NCI-H2107 (cell line): ENCODE measurements around the gene SFTPB.
A peak's percentile ranks its signal among the peaks of the same experiment; 100 is the strongest.
"Not testable (repeated sequence)": the region's sequence is repeated elsewhere in the genome, so short reads cannot be mapped to it uniquely, and the experiment has no call there.

Experiments
- DNase-seq: peaks from one replicate; lab custom pipeline; 2025; lab: John Stamatoyannopoulos, UW

SFTPB gene

DNA sequence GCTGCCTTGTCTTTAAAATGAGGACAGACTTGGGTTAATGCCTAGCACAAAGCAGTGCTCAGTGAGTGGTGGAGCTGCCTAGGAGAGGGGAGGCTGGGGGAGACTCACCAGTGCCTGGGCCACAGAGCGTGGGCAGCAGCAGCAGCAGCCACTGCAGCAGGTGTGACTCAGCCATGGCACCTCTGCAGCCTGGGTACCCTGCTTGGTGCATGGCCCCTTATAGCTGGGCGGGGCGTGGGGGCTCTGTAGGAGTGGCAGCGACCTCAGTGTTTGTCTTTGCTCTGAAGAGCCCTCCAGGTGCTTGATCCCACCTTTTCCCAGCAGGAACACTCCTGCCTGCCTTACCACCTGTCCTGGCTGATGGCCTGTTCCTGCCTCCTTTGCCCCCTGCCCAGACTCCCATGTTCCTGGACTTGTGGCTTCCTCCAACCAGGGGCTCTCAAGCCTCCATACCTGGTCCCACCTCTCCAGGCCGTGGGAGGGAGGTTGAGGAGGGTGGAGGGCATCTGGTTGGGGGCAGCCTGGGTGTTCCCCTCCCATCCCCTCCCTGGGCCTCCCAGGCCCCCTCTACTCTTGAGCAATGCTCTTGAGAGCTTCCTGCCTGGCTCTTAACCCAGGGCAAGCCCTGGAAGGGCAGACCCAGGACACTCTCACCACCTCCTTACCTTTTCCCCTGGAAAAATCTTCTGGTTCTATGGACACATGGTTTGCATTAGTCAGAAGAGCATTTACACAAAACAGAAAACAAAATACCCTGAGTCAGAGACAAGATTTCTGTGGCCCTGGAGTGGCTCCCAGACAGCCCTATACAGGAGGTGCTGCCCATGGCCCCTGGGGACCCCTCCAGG, at the start of gene SFTPB:
Gene SFTPB (minus strand): TSS at position 191 of the 848 bp plus-strand sequence. CDS start 16 bp downstream, at position 175.
- no peak for DNase-seq

DNA sequence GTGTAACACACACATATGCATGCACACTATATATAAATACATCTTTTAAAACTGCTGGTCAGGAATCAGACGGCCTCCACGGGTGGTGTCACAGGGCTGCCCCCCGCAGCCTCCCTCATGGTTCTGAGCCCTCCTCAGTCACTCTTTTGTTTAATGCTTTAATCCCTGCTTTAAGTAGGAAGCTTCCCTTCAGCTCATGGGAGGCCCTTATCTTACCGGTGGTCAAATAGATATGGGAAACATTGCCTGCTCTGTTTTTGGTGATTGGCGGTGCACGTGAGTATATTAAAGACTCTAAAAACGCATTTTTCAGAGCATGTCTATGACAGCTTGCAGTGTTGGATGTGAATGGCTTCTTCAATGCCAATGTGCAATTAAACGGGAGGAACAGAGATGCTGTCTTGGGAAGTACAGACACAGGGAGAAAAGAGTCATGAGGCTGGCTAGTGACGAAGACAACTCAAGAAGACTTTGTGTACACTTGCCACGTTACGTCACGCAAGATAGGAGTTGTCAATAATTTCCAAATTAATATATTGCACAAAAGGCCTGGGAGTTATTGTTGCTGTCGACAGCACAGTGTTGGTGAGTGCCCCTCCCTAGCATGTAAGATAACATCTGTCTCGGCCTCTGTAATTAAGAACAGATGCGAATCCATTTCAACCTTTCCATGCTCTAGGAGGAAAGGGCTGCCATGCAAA, 49.5 kb upstream of the SFTPB start:
- no peak for DNase-seq

DNA sequence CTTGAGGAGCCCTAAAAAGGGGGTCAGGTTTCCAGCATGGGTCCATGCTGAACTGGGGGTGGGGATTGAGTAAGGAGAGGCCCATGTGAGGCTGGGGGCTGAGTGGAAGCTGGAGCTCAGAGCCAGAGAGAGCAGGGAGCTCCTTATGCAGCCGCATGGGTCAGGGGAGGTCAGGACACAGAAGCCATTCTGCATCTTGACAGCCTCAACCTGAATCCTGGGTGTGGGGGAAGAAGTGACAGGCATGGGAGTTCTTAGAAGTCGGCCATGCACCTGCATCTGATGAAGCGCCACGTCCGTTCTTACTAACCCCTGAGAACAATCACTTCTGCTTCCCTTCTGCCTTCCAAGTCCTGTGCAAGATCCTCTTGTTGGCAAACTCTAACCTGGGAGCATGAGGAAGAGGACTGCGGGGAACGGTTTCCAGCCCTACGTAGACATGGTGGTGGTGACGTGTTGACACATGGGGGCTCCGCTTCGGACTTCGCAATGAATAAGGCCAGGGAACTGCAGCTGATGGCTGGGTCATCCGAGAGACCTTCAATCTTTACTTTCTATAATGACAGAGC, 48.4 kb upstream of the SFTPB start:
- DNase-seq = no peak

- DNase-seq = no peak
Observed at GRCh38 chr2:85714841-85715240, 46.8 kb upstream of the SFTPB start.

- not testable (repeated sequence) for DNase-seq
Observed at GRCh38 chr2:85714421-85714820, 46.4 kb upstream of the SFTPB start.

GRCh38 chr2:85713836-85714235, 45.8 kb upstream of the SFTPB start:
- DNase-seq = peak; percentile 38

- no peak for DNase-seq
Observed at GRCh38 chr2:85712849-85713612, 45.0 kb upstream of the SFTPB start.

- no peak for DNase-seq
Observed at GRCh38 chr2:85712336-85712735, 44.3 kb upstream of the SFTPB start.

DNA sequence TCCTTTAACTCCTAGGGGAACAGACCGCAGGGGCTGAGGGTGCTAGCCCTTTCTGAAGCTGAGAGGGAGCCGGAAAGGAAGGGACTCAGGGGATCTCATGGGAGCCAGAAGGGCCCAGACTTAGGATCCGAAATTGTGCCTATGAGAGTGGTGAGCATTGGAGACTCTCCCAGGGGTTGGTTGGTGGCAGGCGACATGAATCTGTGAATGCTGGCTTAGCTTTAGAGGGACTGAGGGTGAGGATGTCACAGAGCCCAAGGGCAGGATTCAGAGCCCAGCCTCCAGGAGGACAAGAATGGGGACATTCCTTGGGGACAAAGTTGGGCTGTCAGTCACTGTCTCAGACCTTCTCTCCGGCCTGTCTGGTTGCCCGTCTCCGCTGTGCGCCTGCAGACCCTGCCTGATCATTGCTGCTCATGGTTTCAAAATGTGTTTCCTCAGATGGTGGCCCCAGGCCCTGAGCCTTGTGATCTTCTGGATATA, 43.6 kb upstream of the SFTPB start:
- no peak for DNase-seq

DNA sequence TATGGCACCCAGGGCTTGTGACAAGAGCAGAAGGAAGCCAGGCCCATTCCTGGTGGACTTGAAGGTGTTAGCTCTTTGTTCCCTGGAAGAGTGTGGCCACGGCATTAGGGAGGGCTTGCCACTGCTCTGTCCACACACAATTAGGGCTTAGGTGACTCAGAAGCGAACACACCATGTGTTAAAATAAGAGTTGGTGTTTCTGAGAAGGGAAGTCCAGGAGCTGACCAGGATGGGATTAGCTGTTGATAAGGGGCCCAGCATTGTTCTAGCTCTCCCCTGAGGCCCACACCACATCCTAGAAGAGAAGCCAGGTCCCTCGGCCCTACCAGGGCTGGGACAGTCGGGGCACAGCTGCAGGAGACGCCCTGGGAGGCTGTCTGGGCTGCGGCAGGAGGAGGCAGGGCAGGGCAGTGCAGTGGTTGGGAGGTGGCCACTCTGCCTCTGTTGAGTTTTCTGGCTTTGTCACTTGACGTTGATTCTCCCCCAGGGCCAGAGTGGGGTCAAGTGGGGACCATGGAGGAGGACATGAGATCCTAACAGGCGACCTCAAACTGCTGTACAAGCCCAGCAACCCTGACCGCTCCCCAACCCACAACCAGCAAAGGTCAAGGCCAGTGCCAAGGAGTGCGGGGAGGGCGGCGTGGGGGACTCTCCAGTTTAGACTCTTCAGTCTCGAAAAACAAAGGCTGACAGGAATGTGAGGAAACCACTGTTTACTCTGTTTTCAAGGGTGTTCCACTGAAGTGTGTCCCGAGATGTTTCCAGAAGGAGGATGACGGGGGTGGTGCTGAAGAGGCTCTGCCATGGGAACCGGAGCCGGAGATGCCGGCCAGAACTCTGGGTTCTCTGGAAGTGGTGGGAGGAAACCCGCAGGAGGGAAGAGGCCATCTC, 42.9 kb upstream of the SFTPB start:
- DNase-seq = no peak

DNA sequence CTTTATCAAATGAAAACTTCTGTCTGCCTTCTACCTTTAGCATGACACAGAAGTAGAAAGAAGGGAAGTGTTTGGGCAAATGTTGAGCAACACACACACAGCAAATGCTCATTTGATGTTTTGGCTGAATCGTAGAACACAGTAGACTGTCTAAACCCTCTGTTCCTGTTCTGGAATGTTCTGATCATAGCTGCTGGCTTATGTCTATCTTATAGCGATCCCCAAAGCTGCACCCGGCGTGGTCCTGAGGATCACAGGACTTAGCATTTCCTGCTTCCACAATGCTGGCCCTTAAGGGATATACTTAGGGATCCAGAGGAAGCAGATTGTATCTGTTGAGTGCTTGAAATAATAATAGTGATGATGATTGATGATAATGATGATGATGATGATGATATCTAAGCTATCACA, 41.4 kb upstream of the SFTPB start:
- DNase-seq = no peak

- no peak for DNase-seq
Observed at GRCh38 chr2:85708641-85709040, 40.6 kb upstream of the SFTPB start.

DNA sequence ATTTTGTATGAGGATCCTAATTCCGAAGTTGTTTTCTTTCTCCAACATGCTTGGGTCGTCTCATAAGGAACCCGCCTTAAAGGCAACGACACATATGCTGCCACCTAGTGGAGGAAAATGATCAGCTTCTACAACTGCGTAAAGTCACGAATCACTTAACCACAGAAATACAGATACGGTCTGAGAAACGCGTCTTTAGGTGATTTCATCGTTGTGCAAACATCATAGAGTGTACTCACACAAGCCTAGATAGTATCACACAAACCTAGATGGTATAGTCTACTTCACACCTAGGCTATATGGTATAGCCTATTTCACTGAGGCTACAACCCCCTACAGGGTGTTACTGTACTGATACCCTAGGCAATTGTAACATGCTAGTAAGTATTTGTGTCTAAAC, 39.3 kb upstream of the SFTPB start:
- peak; percentile 61 for DNase-seq

- DNase-seq = no peak
Observed at GRCh38 chr2:85706599-85707296, 38.7 kb upstream of the SFTPB start.

DNA sequence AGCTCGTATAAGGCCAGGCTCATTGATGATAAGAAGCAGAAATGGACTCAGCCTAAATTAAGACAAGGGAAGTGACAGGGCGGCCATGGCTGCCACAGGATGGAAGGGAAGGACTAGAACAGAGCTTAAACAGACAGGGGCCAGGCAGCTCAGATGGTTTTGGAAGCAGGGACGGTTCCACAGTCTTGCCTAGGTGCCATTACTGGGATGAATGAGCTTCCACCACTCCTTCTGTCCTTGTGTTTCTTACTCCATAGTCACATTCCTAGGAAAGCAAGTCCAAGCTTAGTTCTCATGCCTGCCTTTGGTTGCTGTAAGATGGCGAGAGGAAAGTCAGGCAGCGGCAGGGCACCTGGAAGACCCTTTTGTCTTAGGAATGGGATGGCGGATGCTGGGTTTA, 38.1 kb upstream of the SFTPB start:
- DNase-seq = no peak

DNA sequence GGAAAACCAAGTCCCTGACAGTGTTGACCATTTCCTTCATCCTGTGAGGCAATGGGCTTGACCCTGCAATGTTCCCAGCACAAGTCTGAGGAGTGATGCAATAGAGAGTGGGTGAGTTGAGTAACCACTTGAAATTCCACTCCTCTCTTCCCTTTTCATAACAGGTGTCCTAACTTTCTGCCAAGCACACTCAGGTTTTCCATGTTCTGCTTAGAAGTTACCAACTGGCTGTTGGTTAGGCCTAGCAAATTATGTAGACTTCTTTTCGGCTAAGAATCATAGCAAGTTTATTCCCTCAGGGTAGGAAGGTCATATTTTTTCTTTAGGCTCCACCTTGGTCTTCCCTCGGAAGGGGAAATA, 37.7 kb upstream of the SFTPB start:
- DNase-seq = no peak

DNA sequence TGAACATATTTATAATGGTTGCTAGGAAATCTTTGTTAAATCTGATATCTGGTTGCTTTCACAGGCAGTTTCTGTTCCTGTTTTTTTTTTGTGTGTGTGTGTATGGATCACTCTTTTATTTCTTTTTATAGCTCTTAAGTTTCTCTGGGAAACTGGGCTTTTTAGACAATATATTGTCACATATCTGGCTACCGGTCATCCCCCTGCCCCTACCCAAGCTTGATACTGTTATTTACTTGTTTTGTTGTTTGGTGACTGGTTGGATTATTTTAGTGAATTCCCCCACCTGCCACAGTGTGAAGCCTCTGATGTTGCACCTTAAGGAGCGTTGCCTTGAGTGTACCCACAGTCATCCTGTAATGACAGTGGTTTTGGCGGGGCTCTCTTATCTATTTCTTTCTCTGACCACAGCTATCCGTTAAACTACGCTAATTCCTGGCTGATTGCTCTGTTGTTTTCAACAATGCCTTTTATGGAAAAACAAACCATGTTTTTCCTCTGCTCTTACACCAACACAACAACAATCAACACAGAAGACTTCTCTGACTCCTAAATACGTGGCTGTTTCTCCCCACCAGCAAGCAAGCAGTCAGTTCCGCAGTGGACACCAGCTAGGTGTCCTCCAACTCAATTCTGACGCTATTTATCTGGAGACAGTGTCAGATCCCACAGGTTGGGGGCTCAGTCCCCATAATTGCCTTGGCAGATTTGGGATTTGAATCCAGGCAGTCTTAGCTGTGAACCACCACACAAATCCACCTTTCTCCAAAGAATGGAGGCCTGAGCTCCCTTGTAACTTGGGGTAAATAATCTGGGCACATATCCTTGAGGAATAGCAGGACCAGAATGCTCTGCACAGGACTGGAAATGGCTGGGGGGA, 37.0 kb upstream of the SFTPB start:
- no peak for DNase-seq

GRCh38 chr2:85704038-85704437, 36.0 kb upstream of the SFTPB start:
- no peak for DNase-seq

DNA sequence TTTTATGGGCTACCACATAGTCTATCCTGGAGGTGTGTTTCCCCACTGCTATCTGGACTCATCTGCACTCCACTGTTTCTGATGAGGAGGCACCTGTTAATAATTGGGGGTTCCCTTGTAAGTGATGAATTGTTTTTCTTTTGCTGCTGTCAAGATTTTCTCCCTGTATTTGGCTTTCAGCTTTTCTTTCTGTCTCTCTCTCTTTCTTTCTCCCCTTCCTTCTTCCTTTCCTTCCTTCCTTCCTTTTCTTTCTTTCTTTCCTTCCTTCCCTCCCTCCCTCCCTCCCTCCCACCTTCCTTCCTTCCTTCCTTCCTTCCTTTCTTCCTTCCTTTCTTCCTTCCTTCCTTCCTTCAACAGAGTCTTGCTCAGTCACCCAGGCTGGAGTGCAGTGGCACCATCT, 35.3 kb upstream of the SFTPB start:
- no peak for DNase-seq

DNA sequence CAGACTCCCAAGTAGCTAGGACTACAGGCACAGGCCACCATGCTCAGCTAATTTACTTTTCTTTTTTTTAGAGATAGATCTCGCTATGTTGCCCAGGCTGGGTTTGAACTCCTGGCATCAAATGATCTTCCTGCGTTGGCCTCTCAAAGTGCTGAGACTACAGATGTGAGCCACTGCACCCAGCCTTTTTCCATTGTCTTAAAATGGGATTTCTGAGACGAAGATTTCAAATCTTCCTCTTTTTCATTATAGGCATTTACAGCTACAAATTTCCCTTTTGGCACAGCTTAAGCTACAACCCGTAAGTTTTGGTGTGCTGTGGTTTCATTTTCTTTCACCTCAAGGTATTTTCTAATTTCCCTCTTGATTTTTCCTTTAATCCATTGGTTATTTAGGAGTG, 34.8 kb upstream of the SFTPB start:
- DNase-seq = no peak
